PC-9 (cell line): ENCODE data around the gene ICAM3. TPM values are rescaled to one million over a fixed set of nuclear protein-coding genes. Genes with fewer than 3 reads are reported as not detected.

Experiments used
- BruUV-seq: library from RNA; stranded (reverse); fragments of 400-500 nt; replicated peaks from 2 replicates; lab custom pipeline; 2021; lab: Mats Ljungman, UMichigan
- CTCF ChIA-PET: fragments of 300-600 bp; sonication (Branson Sonifier 250); formaldehyde crosslinking; loops from one replicate; lab custom pipeline; 2022; ENCODE audit warnings: antibody characterized with exemption; lab: Charles Lee
- POLR2A ChIA-PET: fragments of 300-600 bp; sonication (Branson Sonifier 250); formaldehyde crosslinking; loops from one replicate; lab custom pipeline; 2022; ENCODE audit warnings: antibody characterized with exemption; ENCODE audit not compliant: unreplicated experiment; lab: Charles Lee
- DNase-seq, 2 experiments: peaks; one replicate each; pipeline versions ENCODE4 v3.0.0 to v3.0.0-alpha.2; 2015 to 2022; ENCODE audit warnings: mixed read lengths in 1 of 2
- H2AFZ ChIP-seq: fragments of 200-600 bp; sonication (generic); 2 replicates; pipeline ENCODE4 v1.8.1; 2017; ENCODE audit warnings: antibody characterized with exemption
- H3F3A ChIP-seq: fragments of 200-600 bp; sonication (generic); 2 replicates; pipeline ENCODE4 v1.8.1; 2017; ENCODE audit warnings: antibody characterized with exemption, mild to moderate bottlenecking, low read depth; ENCODE audit not compliant: insufficient read depth
- H3K27ac ChIP-seq: fragments of 200-600 bp; sonication (generic); 2 replicates; pipeline ENCODE4 v1.6.1; 2016; ENCODE audit warnings: mixed run types
- H3K27me3 ChIP-seq: fragments of 200-600 bp; sonication (generic); 2 replicates; pipeline ENCODE4 v1.6.1; 2016; ENCODE audit warnings: low read depth, mixed run types; ENCODE audit not compliant: insufficient read depth
- H3K36me3 ChIP-seq: fragments of 200-600 bp; sonication (generic); 2 replicates; pipeline ENCODE4 v1.6.1; 2016; ENCODE audit warnings: low read depth, mixed run types
- H3K4me1 ChIP-seq: fragments of 200-600 bp; sonication (generic); replicated peaks from 2 replicates; pipeline ENCODE4 v1.6.1; 2016; ENCODE audit warnings: mixed run types; ENCODE audit not compliant: insufficient read depth
- H3K4me2 ChIP-seq: fragments of 200-600 bp; sonication (generic); 2 replicates; pipeline ENCODE4 v1.6.1; 2017; ENCODE audit warnings: mixed run types
- H3K4me3 ChIP-seq: fragments of 200-600 bp; sonication (generic); 2 replicates; pipeline ENCODE4 v1.6.1; 2016; ENCODE audit warnings: mixed run types
- H3K79me2 ChIP-seq: fragments of 200-600 bp; sonication (generic); 2 replicates; pipeline ENCODE4 v1.6.1; 2017; ENCODE audit warnings: low read depth, mixed run types
- H3K9me2 ChIP-seq: fragments of 200-600 bp; sonication (generic); 2 replicates; pipeline ENCODE4 v1.8.1; 2017; ENCODE audit warnings: mild to moderate bottlenecking; ENCODE audit not compliant: insufficient read depth
- H3K9me3 ChIP-seq: fragments of 200-600 bp; sonication (generic); 2 replicates; pipeline ENCODE4 v1.8.1; 2016; ENCODE audit warnings: low read depth; ENCODE audit not compliant: insufficient read depth
- H4K20me1 ChIP-seq: fragments of 200-600 bp; sonication (generic); 2 replicates; pipeline ENCODE4 v1.8.1; 2017; ENCODE audit not compliant: insufficient read depth
- CTCF ChIP-seq: fragments of 200-600 bp; sonication (generic); conservative IDR thresholded peaks from 2 replicates; pipeline ENCODE4 v1.6.1; 2017; ENCODE audit warnings: mixed run types, antibody characterized with exemption, mild to moderate bottlenecking, moderate library complexity
- EZH2 ChIP-seq: fragments of 200-600 bp; sonication (generic); IDR thresholded peaks from 2 replicates; pipeline ENCODE4 v1.8.0; 2017; ENCODE audit warnings: antibody characterized with exemption, low read depth
- intact Hi-C: fragments of 100-400 bp; cut with micrococcal nuclease; formaldehyde crosslinking; loops from one replicate; pipeline ENCODE4 v1.10.0; 2022; ENCODE audit not compliant: unreplicated experiment
- total RNA-seq: library from RNA; stranded (reverse); gene quantifications from 2 replicates; pipeline ENCODE4 v1.2.3, GENCODE V29; 2021

Gene ICAM3
- total RNA-seq, 1 experiment from 2014 or later, result 22.7 TPM

DNA sequence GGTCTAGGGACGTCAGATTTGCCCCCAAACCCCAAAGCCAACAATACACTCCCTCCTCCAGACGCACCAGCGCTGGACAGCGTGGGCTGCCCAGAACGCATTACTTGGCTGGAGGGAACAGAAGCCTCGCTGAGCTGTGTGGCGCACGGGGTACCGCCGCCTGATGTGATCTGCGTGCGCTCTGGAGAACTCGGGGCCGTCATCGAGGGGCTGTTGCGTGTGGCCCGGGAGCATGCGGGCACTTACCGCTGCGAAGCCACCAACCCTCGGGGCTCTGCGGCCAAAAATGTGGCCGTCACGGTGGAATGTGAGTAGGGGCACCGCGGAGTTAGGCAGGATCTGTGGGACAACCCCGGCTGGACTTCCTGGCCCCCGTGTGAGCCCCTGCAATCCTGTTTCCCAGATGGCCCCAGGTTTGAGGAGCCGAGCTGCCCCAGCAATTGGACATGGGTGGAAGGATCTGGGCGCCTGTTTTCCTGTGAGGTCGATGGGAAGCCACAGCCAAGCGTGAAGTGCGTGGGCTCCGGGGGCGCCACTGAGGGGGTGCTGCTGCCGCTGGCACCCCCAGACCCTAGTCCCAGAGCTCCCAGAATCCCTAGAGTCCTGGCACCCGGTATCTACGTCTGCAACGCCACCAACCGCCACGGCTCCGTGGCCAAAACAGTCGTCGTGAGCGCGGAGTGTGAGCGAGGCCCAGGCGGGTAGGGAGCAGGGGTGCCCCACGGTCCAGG is 45.6 kb downstream of the ICAM3 start:
- no peaks in the 10 kb centered on the region for H4K20me1 ChIP-seq
- no peaks in the 10 kb centered on the region for H3K9me2 ChIP-seq
- no peak overlapping the region for H3K4me2 ChIP-seq
- H3K9me3 ChIP-seq, result no peaks in the 10 kb centered on the region
- BruUV-seq, result no TSS peak
- H3K79me2 ChIP-seq, result no peaks in the 10 kb centered on the region
- H3K36me3 ChIP-seq, result no peaks in the 10 kb centered on the region
- H3K4me3 ChIP-seq, result no peak overlapping the region
- no peak for TF ChIP-seq EZH2
- TF ChIP-seq CTCF, result no peak
- CTCF ChIA-PET, result no interaction called here
- H3K27ac ChIP-seq, result no peak overlapping the region
- intact Hi-C loops, result no loop called here
- H2AFZ ChIP-seq, result no peak overlapping the region
- POLR2A ChIA-PET, result no interaction called here
- DNase-seq, result no peak
- H3K27me3 ChIP-seq, result no peaks in the 10 kb centered on the region
- H3F3A ChIP-seq, result peaks cover 7% of the 10 kb centered on the region; the same call in 1 of the 2 replicates
- peaks cover 17% of the 10 kb centered on the region for H3K4me1 ChIP-seq

- Histone ChIP-seq H2AFZ (no peak overlapping the region), H3F3A (peaks cover 7% of the 10 kb centered on the region; the same call in 1 of the 2 replicates), H3K4me3 (no peak overlapping the region), H3K27me3 (no peaks in the 10 kb centered on the region), H3K4me1 (peaks cover 17% of the 10 kb centered on the region), H3K27ac (no peak overlapping the region), H3K79me2 (no peaks in the 10 kb centered on the region), H3K4me2 (no peak overlapping the region), H3K9me3 (no peaks in the 10 kb centered on the region), H3K9me2 (no peaks in the 10 kb centered on the region), H3K36me3 (no peaks in the 10 kb centered on the region), H4K20me1 (no peaks in the 10 kb centered on the region)
- ChIA-PET POLR2A (no interaction called here), CTCF (no interaction called here)
- intact Hi-C loops, result no loop called here
- DNase-seq, result no peak
- TF ChIP-seq CTCF, result no peak
- TF ChIP-seq EZH2, result no peak
- BruUV-seq, result no TSS peak
Observed at GRCh38 chr19:10292789-10293636, 46.4 kb downstream of the ICAM3 start.

- Histone ChIP-seq H2AFZ (no peak overlapping the region), H3K9me3 (no peaks in the 10 kb centered on the region), H3K4me3 (peak overlapping the region; percentile 78; the same call in 1 of the 2 replicates), H3K4me1 (peaks cover 17% of the 10 kb centered on the region), H4K20me1 (no peaks in the 10 kb centered on the region), H3K9me2 (no peaks in the 10 kb centered on the region), H3K27me3 (no peaks in the 10 kb centered on the region), H3K4me2 (peak overlapping the region; percentile 97), H3K27ac (no peak overlapping the region), H3K79me2 (no peaks in the 10 kb centered on the region), H3F3A (peaks cover 7% of the 10 kb centered on the region; the same call in 1 of the 2 replicates), H3K36me3 (no peaks in the 10 kb centered on the region)
- peak in 1 of 2 experiments; percentile 50 for DNase-seq
- ChIA-PET POLR2A (no interaction called here), CTCF (no interaction called here)
- no peak for TF ChIP-seq EZH2
- TF ChIP-seq CTCF, result no peak
- no TSS peak for BruUV-seq
- intact Hi-C loops, result no loop called here
Observed at GRCh38 chr19:10292206-10292788, 47.1 kb downstream of the ICAM3 start.
